SKM-1 (cell line): Measurements from ENCODE around the gene UBAC1.
"Not testable (repeated sequence)": the region's sequence is repeated elsewhere in the genome, so short reads cannot be mapped to it uniquely, and the experiment has no call there.

Experiments used
- DNase-seq: peaks from one replicate; lab custom pipeline; 2025; ENCODE audit not compliant: unreplicated experiment; lab: John Stamatoyannopoulos, UW

Gene UBAC1

DNA sequence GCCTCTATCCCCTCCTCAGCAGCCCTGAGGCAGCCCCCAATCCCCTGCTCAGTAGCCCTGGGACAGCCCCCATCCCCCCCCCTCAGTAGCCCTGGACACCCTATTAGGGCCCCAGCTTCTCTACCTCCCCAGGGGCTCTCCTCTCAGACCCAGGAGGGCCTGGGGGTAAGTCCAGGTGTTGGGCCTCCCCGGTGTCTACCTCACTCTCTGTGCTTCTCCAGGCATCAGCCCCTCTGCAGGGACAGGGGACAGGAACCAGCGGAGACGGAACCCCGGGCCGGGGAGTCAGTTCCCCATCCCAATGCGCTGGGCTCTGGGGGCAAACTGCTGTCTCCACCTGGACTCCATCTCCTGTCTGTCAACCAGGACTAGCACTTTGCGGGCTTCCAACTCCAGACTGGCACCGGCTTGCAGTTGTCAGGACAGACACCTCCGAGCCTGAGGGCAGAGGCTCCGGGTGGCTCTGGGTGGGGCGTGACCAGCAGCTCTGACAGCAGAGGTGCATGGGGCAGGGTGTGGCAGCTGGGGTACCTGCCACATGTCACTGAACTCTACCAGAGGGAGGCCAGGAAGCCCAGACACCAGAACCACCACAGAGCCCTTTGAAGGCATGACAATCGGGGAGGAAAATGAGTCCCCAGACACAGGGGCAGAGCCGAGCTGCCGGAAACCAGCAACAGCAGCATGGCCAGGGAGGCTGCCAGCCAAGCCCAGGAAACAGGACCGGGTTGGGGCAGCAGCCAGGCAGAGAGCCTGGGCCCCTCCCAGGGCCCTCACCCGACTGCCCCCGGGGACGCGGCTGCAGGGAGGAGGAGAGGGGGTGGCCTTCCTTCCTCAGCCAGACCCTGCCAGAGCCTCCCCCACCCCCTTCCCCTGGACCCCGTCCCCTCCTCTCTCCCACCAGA lies 17.7 kb upstream of the UBAC1 start:
- DNase-seq: no peak

DNA sequence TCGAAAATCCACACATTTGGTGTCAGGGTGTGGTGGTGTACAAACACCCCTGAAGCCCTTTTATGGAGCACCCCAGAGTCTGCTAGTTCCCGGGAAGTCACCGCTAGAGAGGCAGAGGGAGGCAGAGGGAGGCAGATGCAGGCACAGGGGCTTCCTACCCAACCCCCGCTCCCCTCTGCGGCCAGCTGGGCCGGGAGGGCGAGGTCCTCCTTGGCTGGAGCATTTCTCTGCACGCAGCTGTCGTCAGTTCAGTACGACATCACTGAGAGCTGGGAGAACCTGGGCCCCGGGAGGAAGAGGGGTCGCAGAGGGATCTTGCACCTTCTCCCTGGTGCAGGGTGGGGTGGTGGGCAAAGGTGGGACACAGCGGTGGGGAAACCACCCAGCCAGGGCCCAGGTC lies 15.8 kb upstream of the UBAC1 start:
- DNase-seq: no peak

DNA sequence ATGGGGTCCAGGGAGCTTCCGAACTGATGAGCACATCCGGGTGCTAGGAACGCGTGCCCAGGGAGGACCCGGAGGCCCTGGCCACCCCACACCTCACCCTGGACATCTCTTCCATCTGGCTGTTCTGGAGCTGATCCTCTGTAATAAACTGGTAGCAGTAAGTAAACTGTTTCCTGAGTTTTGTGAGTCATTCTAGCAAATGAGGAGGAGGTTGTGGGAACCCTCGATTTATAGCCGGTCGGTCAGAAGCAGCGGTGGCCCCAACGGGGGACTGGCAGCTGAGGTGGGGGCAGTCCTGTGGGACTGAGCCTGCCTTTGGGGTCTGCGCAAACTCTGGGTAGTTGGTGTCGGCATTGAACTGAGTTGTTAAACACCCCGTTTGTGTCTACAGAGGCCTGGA lies 15.4 kb upstream of the UBAC1 start:
- no peak for DNase-seq

DNA sequence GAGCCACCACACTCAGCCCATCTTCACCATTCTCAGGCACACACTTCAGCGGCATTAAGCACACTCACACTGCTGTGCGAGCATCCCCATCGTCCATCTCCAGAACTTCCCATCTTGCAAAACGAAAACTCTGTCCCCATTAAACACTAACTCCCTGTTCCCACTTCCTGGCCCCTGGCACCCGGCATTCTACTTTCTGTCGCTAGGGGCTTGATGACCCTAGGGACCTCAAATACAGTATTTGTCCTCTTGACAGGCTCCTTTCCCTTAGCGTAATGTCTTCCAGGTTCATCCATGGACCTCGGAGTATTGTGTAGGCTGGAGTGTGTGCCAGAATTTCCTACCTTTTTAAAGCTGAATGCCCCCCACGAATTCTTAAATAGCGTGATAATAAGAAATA lies 14.7 kb upstream of the UBAC1 start:
- no peak for DNase-seq

DNA sequence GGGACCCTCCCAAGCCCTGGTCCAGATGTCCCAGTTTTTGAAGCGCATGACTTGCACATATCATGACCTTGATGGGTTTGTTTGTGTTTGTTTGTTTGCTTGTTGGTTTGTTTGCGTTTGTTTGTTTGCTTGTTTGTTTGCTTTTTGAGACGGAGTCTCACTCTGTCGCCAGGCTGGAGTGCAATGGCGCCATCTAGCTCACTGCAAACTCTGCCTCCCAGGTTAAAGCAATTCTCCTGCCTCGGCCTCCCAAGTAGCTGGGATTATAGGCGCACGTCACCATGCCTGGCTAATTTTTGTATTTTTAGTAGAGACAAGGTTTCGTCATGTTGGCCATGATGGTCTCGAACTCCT lies 13.0 kb upstream of the UBAC1 start:
- DNase-seq: no peak

DNA sequence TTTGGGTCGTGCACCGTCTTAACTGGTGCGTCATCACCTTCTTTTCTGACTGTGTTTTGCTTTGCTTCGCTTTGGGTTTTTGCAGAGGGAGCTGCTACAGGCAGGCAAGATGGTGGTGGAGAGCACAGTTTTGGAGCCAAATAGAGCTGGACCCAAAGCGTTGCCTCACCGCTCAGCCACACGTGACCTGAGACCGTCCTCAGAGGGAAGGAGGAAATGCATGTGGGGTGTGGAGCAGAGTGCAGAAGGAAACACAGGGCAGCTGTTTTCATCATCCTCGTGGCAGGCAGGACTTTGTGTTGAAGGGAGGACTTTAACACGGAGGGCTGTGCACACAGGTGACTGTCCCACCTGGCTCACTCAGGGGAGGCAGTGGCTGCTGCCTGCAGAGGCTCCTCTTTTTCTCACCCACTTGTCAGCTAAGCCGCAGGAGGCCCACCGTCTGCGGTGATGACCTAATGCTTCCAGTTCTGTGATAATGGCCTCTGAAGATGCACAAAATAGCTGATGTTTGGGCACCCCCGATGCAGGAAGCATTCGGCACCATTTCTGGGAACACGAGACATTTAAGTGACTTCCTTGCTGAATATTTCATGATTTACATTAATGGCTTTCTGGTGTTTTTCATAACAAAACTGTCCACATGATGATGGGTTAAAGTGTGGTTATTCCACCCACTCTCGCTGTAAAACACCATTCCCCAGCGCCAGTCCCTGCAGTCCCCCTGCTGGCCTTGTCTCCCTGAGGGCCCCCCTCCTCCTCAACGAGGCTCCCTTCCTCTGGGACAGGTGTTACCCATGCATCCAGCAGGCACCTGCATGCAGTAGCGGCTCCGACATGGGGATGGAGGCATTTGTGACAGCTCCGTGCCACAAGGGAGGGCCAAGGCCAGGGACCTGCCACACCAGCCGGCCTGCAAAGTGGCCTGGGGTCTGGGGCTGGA lies 12.4 kb upstream of the UBAC1 start:
- DNase-seq: peak; percentile 9

DNA sequence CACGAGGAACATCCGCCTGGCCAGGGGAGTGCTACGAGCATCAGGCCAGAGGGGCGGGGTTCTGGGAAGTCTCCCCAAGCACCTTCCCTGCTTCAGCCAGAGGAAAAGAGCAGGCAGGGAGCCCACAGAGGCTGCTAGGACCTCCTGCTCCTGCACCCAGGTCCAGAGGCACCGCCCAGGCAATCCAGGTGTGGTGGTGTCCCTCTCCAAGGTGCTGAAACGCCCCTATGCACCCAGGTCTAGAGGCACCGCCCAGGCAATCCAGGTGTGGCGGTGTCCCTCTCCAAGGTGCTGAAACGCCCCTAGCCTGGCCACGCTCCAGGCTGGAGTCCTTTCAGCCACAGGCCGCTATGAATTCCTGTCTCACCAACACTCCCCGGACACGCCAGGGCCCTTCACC lies 10.7 kb upstream of the UBAC1 start:
- DNase-seq: no peak

DNA sequence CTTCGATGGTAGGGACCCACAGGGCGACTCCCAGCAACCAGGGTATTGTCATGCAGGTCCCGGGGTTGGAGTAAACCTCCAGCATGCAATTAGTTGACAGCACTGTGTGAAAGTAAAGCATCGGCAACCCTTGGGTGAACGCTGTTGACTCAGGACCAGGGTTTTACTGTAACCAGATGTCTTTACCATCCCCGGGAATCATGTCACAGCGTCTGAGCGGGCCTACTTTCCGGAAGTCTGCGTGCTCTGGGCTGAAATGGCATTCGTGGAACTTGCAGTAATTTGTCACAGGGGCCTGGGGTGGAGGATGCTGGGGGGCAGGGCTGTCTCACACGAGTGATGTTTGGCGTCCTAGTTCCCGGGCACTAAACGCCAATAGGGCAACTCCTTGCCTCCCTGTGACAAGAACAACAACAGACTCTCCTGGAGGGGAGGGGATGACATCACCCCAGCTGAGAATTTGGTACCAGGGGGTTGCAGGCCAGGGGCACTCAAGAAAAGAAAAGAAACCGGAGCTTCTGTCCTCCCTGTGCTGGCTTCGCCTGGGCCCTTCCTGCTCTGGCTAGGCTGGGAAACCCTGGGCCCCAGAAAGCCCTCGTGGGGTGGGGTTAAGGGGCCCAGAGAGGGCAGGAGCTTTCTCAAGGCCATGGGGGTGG lies 10.1 kb upstream of the UBAC1 start:
- no peak for DNase-seq

DNA sequence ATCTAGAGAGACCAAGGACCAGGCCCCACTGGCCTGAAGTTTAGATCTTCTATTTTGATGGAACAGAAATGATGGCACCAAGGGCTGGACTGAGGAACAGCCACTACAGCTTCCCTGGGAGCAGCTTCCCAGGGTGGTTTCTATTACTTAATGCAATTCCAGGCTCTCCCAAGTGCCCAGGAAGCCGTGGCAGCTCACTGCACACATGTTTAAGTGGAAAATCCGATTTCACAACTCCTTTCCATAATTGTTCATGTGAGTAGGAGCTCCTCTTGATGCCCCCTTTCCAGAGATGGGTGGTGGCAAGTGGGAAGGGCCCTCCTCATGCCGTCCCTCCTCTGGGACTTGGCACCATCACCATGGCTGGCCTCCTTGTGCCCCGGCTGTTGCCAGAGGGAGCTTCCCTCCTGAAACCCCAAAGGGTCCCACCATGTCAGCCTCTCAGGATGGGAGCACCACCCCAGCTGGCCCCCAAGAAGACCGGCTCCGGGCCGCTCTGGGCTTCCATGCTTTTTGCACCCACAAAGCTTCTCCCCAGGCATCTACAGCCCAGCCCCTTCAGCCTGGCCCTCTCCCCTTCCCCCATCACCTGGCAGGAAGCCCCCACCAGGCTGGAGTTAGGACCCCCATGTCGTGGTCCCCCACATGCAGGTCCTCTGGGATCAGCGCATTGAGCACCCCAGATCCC lies 9.1 kb upstream of the UBAC1 start:
- DNase-seq: no peak

DNA sequence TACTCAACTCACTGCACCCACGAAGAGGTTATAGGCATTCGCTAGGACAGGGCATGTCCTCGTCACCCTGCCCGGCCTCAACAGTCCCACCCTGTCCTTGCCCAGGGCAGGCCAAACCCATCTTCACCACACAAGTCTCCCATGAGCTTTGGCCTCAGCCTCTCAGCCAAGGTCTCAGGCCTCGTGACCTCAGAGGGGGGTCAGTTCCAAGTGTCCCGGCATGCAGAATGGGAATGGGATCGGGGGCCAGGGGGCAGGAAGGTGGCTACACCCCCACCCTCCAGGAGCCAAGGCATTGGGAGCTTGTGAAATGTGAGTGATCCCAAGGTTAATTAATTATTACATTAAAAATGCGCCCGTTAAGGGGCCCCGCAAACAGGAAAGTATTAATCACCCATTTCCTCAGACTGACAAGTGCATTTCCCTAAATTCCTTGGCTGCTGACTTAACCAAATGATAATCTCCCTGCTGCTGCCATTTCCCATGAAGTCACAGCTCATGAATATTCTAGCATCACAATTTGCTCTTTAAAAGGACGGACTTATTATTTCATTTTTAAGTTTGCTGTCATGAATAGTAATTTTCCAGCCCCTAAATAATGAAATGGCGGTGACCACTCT lies 8.0 kb upstream of the UBAC1 start:
- no peak for DNase-seq

DNA sequence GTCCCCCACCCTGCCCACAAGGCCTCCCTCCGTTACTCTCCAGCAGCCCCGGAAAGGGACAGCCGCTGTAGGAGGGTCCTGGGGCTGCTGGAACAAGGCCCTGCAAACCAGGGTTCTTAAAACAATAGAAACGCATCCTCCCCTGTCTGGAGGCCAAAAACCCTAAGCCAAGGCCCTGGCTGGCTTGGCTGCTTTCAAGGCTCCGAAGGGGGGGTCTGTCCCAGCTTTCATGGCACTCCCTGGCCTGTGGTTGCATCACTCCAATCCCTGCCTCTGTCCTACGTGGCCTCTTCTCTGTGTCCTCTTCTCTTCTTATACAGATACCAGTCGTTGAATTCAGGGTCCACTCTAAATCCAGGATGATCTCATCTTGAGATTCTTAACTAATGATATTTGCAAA lies 7.4 kb upstream of the UBAC1 start:
- no peak for DNase-seq

DNA sequence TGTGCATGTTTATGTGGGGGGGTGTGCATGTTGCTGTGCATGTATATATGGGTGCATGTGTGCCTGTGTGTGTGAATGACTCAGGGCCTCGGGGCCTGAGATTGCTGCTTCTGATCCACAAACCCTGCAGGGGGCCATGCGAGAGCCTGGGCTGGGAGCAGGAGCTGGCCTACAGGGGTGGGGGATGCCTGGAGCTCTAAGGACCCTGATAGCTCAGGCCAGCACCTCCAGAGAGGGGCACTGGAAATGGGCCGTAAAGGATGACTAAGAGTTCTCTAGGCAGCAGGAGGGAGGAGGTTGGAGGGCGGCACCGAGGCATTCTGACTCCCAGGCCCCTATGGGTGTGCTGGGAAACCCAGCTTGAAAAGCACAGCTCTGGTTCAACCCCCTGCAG lies 6.9 kb upstream of the UBAC1 start:
- DNase-seq: no peak

DNA sequence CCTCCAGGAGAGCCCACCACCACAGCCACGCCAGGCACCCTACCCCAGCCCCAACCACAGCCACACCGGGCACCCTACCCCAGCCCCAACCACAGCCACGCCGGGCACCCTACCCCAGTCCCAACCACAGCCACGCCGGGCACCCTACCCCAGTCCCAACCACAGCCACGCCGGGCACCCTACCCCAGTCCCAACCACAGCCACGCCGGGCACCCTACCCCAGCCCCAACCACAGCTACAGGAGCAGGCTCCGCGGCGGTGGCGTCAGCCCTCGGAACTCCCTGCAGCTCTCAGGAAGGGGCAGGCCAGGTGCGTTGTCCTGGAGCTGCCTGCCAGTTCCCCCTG lies 5.7 kb upstream of the UBAC1 start:
- not testable (repeated sequence) for DNase-seq

DNA sequence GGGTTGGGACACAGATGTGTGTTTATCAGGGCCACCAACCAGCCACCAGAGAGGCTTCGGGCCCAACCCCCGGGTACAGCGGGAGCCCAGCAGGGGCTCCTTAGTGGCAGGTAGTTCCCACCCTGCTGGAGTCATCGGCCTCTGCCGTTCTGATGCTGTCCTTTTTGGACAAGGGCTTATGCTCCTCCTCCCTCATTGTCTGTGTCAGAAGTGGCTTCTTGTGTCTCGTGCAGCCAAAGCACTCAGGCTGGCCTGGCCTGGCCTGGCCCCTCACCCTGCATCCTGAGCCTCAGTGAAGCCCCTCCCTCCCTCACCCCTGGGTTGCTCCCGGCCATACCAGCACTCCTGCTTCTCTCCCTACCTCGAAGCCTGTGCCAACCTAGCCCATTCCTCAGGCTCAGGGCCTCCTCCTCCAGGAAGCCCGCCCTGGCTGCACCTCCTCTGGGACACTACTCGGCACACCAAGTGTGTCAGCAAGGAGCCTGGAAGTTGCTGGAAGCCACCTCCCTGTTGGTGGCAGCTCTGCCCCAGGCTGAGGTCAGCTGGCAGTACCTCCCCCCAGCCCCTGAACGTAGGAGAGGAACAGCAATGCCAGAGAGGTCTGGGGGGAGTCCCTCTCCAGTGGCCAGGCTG lies 4.1 kb upstream of the UBAC1 start:
- no peak for DNase-seq

DNA sequence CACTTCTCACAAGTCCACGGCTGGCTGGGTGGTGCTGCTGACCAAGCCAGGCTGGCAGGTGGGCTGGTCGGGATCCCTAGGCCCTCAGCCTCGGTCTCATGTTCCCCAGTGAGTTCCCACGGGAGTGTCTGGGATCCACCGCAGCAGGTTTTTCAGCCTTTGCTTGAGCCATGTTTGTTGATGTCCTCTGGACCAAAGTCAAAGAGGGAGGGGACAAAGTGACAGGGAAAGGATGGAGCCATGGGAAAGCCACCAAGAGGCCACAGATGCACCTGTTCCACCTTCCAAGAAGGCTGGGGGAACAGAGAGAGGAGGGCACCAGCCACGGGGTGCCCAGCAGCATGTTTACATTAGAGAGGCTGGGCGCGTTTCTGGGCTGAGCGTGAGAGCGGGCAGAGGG lies 2.8 kb upstream of the UBAC1 start:
- DNase-seq: no peak

DNA sequence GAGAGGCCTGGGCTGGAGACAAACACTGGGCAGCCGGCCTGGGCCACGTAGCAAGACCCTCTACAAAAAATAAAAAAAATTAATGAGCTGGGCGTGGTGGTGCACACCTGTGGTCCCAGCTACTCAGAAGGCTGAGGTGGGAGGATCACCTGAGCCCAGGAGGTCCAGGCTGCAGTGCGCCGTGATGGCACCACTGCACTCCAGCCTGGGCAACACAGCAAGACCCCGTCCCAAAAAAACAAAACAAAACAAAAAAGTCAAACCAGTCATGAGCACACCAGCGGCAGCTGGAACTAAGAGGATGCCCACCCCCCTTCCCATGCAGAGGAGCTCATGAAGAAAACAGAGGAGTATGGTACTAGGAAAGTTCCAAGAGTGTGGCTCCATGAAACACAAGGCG lies 2.2 kb upstream of the UBAC1 start:
- no peak for DNase-seq

DNA sequence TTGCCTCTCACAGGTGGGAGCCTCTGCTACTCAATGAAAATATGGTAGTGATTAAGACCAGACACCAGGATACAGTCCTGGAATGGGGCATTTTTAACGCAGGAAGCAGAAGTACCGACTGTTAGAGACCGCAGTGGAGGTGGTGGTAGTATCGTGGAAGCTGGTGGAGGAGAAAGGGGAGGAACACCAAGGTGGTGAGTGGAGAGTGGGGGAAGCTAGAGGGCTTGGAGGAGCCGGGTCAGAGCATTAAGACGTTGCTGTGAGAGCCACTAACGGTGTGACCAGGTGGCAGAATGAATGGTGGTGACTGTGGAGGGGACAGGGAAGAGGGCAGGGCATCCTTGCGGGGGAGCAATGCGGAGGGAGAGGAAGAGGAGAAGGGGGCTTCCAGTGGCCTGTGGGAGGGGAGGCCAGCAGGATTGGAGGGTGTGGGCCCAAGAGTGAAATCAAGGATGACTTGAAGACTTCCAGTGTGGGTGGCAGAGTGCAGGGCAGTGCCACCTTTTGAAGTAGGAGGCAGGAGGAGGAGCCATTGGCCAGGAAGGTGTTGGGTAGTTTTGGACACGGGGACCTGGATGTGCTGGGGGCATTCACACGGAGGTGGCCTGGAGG lies 1.6 kb upstream of the UBAC1 start:
- no peak for DNase-seq

DNA sequence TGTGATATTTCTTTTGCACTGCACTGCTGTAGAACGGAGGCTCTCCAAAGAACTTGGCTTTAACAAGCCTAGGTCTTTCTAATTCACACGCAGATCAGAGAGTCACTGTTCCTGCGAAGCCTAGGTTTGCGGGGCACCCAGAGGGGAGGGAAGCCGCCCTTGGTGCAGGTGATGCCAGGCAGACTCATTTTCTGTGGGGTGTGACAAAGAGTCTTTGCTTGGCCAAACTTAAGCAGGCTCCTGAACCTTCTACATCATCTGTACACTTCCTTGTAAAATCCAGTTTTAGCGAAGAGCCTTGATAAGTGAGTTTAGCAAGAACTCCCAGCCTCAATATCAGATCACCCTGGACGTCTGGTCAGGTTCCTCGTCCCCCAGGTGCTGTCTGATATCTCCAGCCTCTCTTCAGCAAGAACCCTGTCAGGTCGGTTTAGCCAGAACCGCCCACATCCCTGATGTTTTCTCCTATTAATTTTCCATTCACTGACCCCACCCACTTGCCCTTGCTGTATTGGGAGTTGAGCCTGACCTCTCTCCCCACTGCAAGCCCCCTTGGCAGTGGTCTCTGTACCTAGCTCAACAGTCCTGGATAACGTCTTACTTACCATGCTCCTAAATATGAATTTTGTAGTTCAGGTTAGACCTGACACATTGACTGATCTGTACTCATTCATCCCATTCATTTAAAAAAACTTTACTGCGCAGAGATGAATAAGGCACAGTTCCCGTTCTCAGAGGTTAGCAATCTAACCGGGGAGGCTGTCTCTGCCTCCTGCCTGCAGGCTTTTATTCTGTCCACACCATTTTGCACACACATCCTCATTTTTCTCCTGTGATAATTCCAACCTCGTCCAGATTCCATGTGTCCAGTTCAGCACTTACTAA lies 880 bp upstream of the UBAC1 start:
- no peak for DNase-seq
